ENCODE measurements around the gene ATG4D. TPM values are rescaled to one million over a fixed set of nuclear protein-coding genes. Genes with fewer than 3 reads are reported as not detected.
A peak's percentile ranks its signal among the peaks of the same experiment; 100 is the strongest.

ATG4D gene
- total and polyA plus RNA-seq, 2 of the 4 experiments (the other 2 are of a cell fraction): 8.2 to 21.8 TPM

DNA sequence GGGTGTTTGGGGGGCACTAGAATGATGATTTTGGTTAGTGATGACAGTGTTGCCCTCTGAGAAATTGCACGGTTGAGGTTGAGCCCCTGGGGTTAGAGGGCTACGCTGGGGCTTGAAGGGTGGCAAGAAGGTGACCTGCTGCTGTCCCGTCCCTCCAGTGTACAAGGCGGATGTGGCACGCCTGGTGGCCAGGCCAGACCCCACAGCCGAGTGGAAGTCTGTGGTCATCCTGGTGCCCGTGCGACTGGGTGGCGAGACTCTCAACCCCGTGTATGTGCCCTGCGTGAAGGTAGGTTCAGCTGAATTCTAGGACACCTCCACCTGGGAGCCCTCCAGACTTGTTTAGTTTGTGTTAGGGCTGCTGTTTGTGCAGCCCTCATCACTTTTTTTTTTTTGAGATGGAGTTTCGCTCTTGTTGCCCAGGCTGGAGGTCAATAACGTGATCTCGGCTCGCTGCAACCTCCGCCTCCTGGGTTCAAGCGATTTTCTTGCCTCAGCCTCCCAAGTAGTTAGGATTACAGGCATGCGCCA lies 5.1 kb downstream of the ATG4D start:
- H3K4me1 ChIP-seq (ENCODE audit: control insufficient read depth, insufficient read depth, low read length): peaks cover 5% of the 10 kb centered on the region; the same call in 1 of the 2 replicates
- no peak overlapping the region for H3K14ac ChIP-seq (replicated peaks; ENCODE audit: low read depth, low read length)
- peak overlapping the region; percentile 66 for H2AK9ac ChIP-seq (replicated peaks; ENCODE audit: low read depth, low read length, poor library complexity)
- ChIA-PET CTCF (no interaction called here), POLR2A (ENCODE audit: unreplicated experiment) (no interaction called here)
- no peak overlapping the region for H3K23ac ChIP-seq (ENCODE audit: low read depth, low read length)
- peaks cover 20 to 44% of the 10 kb centered on the region in 2 experiments for H3K79me1 ChIP-seq (ENCODE audit: low read depth in 1 of 2, low read length in 2 of 2)
- no peak overlapping the region for H3K4ac ChIP-seq (ENCODE audit: low read depth, low read length)
- intact Hi-C loops (cut with micrococcal nuclease): no loop called here
- H3K9ac ChIP-seq (ENCODE audit: low read depth, low read length): no peak overlapping the region
- H3K9me1 ChIP-seq (ENCODE audit: insufficient read depth, low read length): peaks cover 13% of the 10 kb centered on the region; the same call in 1 of the 2 replicates
- H3K18ac ChIP-seq (ENCODE audit: low read depth, low read length): no peak overlapping the region
- H2BK15ac ChIP-seq (ENCODE audit: low read depth, low read length): no peak overlapping the region
- no peak overlapping the region for H2BK20ac ChIP-seq (ENCODE audit: low read depth, low read length)
- H3K36me3 ChIP-seq (ENCODE audit: control insufficient read depth, insufficient read depth, low read length): peaks cover 52% of the 10 kb centered on the region
- H3K56ac ChIP-seq (ENCODE audit: extremely low read depth, insufficient read depth, low read length): no peak overlapping the region
- in situ Hi-C loops (cut with MboI; ENCODE audit: low sequenced_read_pairs): no loop called here
- H3K4me3 ChIP-seq (ENCODE audit: insufficient read depth, low read depth, low read length): no peak overlapping the region
- TF ChIP-seq, protein P1, sequence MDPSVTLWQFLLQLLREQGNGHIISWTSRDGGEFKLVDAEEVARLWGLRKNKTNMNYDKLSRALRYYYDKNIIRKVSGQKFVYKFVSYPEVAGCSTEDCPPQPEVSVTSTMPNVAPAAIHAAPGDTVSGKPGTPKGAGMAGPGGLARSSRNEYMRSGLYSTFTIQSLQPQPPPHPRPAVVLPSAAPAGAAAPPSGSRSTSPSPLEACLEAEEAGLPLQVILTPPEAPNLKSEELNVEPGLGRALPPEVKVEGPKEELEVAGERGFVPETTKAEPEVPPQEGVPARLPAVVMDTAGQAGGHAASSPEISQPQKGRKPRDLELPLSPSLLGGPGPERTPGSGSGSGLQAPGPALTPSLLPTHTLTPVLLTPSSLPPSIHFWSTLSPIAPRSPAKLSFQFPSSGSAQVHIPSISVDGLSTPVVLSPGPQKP (IDR thresholded peaks at IDR 0.05; ENCODE audit: borderline replicate concordance, low read depth, low read length): no peak
- no peak for TF ChIP-seq POLR2A (IDR thresholded peaks at IDR 0.05; ENCODE audit: low read depth, low read length)
- no peak for TF ChIP-seq RCOR1 (IDR thresholded peaks at IDR 0.05; ENCODE audit: insufficient replicate concordance, low read length)
- TF ChIP-seq SMC3 (IDR thresholded peaks at IDR 0.05; ENCODE audit: low read depth, low read length): no peak
- TF ChIP-seq, protein P2, sequence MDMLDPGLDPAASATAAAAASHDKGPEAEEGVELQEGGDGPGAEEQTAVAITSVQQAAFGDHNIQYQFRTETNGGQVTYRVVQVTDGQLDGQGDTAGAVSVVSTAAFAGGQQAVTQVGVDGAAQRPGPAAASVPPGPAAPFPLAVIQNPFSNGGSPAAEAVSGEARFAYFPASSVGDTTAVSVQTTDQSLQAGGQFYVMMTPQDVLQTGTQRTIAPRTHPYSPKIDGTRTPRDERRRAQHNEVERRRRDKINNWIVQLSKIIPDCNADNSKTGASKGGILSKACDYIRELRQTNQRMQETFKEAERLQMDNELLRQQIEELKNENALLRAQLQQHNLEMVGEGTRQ (IDR thresholded peaks at IDR 0.05; ENCODE audit: low read depth, low read length): no peak
- no peak for TF ChIP-seq FOS (IDR thresholded peaks at IDR 0.05; ENCODE audit: low read depth, low read length)
- TF ChIP-seq BHLHE40 (IDR thresholded peaks at IDR 0.05; ENCODE audit: low read depth, low read length): no peak
- no peak for TF ChIP-seq MXI1 (IDR thresholded peaks at IDR 0.05; ENCODE audit: borderline replicate concordance, low read depth, low read length)
- no peak for TF ChIP-seq CEBPB (IDR thresholded peaks at IDR 0.05; ENCODE audit: low read depth, low read length)
- TF ChIP-seq RAD21 (IDR thresholded peaks at IDR 0.05; ENCODE audit: low read length): no peak
- no peak for TF ChIP-seq CHD1 (IDR thresholded peaks at IDR 0.05; ENCODE audit: low read depth, low read length)
- no peak for TF ChIP-seq MAFK (IDR thresholded peaks at IDR 0.05; ENCODE audit: low read depth, low read length)
- TF ChIP-seq MAZ (IDR thresholded peaks at IDR 0.05; ENCODE audit: borderline replicate concordance, low read depth, low read length): no peak
- TF ChIP-seq RFX5 (IDR thresholded peaks at IDR 0.05; ENCODE audit: low read depth, low read length): no peak
- no peak for TF ChIP-seq NFE2L2 (IDR thresholded peaks at IDR 0.05; ENCODE audit: low read depth, low read length)
- no peak overlapping the region for H2BK5ac ChIP-seq (ENCODE audit: low read depth, low read length, poor library complexity, severe bottlenecking)
- H4K5ac ChIP-seq (ENCODE audit: low read depth, low read length): no peak overlapping the region
- WGBS, 2 experiments (ENCODE audit: extremely low coverage in 2 of 2, insufficient read length in 1 of 2): 98% methylated on average over 13 of the region's 18 CpGs; no CpG with 5 or more reads in 1 of the 2 experiments
- no peak overlapping the region for H2AFZ ChIP-seq (replicated peaks; ENCODE audit: low read length, poor library complexity)
- no peak overlapping the region for H4K8ac ChIP-seq (ENCODE audit: low read depth in 2 of 2, low read length in 2 of 2)
- BruUV-seq (replicated peaks): no TSS peak
- H3K27ac ChIP-seq (ENCODE audit: insufficient read depth, low read length): no peak overlapping the region
- no peak overlapping the region for H4K91ac ChIP-seq (ENCODE audit: insufficient read depth, low read depth, low read length)
- DNase-seq (no peak), ATAC-seq (ENCODE audit: low read depth) (no peak)
- no peaks in the 10 kb centered on the region for H3K27me3 ChIP-seq (ENCODE audit: control insufficient read depth, insufficient read depth, low read length)
- no peak overlapping the region for H2BK120ac ChIP-seq (ENCODE audit: low read depth, low read length)
- H3K9me3 ChIP-seq (ENCODE audit: control insufficient read depth, insufficient read depth, low read length): no peaks in the 10 kb centered on the region
- H3K4me2 ChIP-seq (ENCODE audit: low read depth, low read length): no peak overlapping the region
- H4K20me1 ChIP-seq (ENCODE audit: insufficient read depth, low read length): peaks cover 14% of the 10 kb centered on the region
- H2AK5ac ChIP-seq (ENCODE audit: low read depth, low read length): no peak overlapping the region
- dilution Hi-C loops (cut with HindIII; ENCODE audit: low sequenced_read_pairs, unreplicated experiment): no loop called here
